GM21786 (cell line): ENCODE data around the gene TST.

Experiments
- ATAC-seq: cut with Tn5 transposase; IDR thresholded peaks from one replicate; pipeline ENCODE4 v1.9.1; 2021; ENCODE audit not compliant: unreplicated experiment

TST gene

DNA sequence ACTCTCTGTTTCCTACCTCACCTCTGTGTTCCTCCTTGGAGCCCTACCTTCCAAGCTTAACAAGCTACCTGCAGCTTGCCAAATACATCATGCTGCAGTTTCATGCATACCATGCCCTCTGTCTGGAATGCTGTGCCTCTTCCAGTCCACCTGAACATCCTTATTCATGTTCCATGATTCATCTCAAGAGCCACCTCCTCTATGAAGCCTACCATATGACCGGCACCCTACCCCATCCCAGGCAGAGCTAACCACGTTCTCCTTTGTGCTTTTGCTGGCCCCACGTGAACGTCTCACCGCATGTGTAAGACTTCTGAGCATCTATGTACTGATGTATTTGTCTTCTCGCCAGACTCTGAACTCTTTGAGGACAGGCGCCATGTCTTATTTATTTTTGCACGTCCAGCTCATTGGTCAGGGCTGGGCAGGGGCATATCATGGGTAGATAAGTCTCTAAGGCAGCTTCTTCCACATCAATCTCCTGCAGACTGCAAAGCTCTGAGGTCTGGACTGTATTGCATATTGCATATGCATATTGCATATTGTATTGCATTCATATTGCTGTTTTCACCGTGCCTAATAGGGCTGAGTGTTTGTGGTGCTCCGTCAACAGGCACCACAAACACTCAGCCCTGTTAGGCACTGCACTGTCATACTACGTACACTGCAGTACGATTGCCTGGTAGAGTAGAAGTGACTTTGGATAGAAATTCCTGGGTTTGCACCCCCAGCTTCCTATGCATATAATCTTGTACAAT, 31.0 kb downstream of the TST start:
- ATAC-seq: no peak

DNA sequence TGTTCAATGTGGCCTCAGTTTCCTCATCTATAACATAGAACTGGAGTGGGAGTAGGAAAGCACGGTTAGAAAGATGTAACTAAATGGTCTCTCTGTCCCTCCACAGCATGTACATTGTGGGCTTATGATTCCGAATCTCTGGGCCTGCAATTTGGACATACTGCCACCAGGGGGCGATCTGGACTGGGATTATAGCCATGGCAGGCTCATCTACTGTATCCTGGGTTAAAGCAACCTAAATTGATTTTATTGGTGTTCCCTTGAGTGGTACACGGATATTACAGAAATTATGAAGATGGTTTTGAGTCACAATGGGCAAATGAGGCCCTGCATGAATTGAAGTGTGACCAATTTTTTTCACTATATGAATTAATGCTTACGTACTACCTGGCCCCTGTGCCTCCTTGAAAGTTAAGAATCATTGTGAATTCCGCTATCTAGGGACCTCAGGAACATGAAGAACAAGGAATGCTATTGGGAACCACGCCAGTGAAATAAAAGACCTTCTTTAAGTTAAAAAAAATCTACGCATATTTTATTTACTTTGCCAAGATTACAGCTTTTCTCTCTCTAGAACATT, 32.9 kb downstream of the TST start:
- no peak for ATAC-seq

DNA sequence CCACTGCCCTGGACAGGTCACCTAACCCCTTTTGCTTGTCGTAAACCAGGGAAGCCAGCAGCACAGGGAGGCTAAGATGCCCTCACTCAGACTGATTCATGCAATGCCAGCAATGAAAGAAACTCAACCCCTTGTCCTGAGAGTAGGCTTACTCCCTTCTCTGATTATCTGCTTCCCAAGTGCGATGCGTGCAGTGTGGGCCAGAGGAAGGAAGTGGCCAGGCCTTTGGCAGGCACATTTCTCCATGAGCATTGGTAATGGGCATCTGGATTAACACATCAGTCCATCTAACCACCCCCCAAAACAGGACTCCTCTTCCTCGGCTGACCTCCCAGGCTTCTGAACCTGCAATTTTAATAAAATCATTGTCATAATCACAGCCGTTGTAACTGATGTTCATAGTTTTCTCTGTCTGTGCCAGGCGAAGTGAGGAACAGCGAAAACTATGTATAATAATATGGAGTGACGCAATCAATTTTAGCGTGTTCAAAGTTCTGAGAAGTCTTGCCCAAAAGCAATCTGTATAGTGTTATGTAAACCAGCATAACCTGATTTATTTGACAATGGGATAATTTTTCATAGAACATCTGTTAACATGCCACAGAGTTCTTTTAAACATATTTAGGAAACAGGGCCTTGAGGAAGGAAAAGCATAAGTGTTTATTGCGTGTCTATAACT, 33.9 kb downstream of the TST start:
- ATAC-seq: no peak

DNA sequence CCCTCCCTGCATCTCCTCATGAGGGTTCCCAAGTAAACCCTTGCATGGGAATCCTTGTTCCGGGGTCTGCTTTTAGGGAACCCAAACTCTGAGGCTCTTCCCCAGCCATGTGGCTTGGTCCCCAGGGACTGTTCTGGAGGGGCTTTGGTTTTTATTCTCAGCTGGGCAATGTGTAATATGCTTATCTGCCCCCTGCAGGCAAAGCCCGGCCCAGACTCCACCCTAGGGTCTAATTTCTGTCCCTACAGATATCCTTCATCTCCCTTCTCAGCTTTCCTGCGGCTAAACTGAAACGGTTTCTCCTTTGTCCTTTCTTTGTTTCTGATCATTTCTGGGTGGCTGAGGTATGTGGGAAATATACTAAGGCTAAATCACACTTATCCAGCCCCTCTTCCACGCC, 37.1 kb downstream of the TST start:
- no peak for ATAC-seq

DNA sequence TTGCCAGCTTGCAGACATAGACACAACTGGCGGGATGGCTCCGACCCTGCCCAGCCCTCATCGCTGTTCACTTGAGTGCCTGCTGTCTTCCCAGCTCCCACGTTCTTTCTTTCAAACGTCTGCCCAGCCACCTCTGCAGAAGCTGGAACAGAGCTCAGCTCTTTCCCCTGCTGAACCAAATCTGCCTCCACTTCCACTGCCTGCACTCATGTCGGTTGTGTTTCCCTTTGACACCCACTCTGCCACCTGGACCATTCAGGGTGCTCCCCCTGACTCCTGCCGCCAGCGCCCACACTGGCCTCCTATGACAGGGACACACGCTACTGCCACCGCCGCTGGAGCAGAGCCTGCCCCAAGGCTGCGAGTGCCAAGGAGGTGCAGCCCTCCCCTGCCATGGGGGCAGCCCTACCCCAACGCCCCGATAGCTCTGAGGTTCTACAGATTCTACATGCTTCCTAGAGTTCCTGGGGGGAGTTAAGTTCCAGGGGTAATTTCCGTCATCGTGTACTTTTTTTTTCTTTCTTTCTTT, 37.9 kb downstream of the TST start:
- ATAC-seq: no peak

DNA sequence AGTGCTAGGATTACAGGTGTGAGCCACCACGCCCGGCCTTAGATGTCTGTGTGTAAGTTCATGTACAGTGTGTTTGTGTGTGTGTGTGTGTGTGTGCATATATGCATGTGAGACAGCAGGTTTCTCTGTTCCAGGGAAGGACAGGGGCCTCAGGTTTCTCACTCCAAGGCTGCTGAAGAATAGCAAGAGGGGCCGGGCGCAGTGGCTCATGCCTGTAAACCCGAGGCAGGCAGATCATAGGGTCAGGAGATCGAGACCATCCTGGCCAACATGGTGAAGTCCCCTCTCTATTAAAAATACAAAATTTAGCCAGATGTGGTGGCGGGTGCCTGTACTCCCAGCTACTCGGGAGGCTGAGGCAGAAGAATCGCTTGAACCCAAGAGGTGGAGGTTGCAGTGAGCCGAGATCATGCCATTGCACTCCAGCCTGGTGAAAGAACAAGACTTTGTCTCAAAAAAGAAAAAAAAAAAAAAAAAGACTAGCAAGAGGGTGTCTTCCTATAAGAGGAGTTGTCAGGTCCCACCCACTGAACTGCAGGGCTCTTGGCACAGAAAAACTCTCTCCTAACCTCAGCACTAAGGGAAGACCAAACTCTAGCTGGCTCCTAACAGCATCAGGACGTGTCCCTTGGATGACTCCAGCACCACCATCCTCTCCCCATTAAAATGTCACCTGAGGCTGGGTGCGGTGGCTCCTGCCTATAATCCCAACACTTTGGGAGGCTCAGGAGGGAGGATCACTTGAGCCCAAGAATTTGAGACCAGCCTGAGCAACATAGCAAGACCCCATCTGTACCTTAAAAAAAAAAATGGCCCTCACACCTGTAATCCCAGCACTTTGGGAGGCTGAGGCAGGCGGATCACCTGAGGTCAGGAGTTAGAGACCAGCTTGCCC, 40.0 kb downstream of the TST start:
- ATAC-seq: no peak

DNA sequence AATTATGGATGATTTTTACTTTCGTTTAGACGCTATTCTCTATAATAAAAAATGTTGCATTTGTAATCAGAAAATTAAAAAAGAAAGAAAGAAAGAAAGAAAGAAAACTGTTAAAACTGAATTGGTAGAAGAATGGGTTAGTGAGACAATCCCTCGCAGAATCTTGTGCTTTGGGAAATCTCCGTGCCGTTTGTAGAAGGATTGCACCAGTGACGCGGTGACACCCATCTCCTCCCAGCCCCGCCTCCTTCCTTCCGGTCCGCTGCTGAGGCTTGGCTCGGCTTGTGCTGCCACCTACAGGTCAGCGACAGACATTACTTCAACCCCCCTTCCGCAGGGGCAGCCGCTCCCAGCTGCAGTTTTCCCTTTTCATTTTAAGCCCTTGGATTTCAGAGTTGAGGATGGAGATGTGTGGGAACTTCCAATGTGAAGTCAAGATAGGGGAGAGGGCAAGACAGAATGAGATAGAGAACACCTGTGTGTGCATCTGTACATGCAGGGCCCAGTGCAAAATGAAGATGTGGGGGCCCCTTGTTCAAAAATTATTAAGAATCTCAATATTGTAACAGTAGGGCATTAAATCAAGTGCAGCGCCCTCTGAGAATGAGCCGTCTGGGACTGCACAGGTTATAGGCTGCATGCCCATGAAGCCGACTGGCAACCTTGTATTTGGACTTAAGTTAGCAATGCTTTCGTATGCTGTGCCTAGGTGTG, 41.1 kb downstream of the TST start:
- ATAC-seq: no peak

DNA sequence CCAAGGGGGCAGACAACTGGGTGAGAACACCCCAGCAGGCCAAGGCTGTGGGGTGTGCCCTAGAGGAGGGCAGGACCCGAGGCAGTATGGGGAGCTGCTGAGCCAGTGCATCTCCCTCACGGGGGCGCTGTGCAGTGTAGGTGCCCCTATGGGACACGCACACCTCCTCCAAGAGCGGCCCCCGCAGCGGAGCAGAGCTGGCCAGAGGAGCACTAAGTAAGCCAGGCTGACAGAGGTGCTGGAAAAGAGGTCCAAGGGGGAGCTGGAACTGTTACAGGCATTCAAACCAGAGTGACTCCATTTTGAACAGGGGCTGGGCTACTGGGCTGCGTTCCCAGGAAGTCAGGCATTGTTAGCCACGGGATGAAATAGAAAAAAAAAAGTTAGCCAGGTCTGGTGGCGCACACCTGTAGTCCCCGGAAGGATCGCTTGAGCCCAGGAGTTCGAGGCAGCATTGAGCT, 41.8 kb downstream of the TST start:
- ATAC-seq: no peak

DNA sequence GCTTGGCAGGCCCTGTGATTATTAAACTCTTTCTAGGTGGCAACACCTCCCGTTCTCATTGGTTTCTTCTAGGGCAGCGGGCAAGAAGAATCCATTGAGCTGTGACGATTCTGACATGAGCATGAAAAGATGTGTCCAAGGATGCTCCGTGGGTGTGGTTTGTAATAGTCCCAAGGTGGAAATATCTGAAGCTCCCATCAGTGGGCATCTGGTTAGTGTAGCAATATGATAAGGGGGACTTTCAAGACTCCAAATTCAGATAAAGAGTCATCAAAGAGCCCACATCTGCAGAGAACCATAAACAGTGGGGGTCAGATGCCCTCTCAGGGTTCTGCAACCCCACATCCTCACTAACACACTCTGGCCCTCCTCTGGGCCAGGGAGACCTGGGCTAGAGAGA, 42.6 kb downstream of the TST start:
- ATAC-seq: no peak

DNA sequence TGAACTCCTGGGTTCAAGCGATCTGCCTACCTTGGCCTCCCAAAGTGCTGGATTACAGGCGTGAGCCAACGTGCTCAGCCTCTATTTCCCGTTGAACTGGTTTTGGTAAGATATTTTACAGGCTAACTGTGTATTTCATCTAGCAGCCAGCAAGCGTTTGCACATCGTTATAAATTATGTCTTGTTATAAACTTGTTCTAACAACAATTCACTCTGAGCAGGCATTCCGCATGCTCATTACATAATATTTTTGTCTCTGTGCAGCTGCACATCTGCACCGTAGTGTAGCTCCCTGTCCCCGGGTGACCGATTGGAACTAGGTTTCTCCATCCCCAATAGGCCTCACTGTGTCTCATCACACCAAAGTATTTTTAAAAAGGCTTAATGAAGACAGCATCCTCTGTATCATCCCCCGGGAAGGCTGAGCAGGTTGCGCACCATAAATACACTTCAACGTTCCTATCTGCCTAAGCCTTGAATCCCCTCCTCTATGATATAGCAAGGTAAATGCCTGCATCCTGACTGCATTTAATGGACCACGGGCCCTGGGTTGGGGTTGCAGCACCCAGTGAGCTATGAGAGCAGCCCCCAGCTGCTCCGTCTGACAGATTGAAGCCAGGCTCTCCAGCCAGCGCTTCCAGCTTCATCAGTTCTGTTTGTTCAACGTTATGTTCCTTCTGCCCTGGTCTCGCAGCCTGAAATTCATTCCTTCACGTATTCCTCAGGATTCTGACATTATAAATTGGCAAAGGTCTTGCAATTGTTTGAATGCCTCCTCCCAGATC, 47.7 kb downstream of the TST start:
- ATAC-seq: no peak

DNA sequence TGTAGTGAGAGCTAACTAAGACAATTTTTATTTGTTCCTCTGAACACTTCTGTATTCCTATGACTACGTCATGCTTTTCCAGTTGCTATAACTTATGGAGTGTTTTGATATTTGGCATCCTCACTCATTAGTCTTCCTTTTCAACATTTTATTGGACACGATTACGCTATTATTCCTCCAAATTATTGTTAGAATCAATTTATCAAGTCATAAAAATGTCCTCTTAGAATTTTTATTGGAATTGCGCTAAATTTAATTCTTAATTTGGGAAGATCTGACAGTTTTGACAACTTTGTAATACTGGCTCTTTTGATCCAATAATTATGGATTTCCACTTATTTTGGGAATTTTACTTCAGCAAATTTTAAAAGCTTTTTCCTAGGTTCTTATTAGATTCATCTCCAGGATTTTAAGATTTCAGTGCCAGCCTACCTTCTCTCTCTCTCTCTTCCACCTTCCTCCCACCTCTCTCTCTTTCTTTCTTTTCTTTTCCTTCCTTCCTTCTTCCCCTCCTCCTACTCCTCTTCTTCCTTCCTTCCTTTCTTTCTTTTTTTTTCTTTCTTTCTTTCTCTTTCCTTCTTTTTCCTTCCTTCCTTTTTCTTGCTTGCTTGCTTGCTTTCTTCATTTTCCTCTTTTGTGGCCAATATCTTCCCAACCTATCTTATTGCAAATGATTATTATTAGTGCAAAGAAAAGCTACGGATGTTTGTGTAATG, 50.8 kb downstream of the TST start:
- no peak for ATAC-seq

DNA sequence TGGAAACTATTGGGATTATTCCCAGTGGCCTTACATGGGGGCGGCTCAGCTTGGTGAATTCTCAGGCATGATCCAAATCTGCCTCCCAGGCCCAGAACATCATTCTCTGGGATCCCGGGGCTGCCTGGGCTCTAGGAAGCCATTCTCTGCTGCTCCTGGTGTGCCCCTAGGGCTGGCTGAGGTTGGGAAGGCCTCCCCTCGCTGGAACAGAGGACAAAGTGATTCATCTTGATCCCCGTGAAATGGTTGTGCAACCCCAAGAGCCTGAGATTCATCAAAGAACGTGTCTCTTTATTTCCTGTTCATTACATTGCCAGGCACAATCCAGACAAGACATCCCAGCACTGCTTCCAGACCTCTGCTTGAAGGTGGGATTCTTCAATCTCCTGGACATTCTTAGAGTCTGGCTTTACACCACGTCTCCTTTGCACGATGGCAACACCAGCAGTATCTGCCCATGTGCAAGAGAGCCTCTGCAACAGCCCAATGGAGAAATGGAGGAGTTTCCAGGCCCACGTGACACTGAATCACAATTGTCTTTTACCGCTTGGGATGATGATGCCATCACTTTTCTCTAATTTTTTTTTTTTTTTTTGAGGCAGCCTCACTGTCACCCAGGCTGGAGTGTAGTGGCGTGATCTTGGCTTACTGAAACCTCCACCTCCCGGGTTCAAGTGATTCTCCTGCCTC, 52.3 kb downstream of the TST start:
- ATAC-seq: no peak

DNA sequence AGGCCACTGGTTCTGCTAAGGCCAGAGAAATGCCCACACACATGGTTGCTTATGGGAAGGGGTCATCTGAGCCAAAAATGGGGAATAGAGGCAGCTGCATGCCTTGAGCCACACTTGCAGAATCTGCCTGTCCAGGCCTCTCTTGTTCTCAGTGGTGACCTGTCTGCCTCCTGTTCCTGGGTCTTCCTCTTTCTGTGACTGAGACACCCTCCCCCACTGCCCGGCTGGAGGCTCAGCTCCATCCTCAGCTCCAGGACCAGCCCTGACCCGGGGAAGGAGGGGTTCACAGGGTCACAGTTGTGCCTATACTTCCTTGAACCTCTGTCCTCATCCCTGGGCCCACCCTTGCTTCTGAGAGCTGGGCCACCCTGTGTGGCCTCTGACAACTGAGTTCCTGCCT, 53.6 kb downstream of the TST start:
- ATAC-seq: no peak

DNA sequence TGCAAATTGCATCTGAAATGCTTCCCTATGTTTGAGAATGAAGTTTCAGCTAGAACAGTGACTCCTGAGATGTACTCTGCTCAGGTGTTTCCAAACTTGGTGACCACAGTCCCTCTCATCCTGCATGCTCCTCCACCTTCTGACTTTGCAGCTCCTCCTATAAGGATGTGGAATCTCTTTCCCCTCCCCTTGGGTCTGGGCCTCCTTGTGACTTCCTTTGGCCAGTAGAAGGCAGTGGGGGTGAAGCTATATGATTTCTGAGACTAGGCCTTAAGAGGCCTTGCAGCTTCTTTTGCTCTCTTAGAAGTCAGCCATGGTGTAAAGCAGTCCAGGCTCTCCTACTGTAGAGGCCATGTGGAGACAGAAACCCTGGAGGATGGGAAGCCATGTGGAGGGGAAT, 55.1 kb downstream of the TST start:
- no peak for ATAC-seq

DNA sequence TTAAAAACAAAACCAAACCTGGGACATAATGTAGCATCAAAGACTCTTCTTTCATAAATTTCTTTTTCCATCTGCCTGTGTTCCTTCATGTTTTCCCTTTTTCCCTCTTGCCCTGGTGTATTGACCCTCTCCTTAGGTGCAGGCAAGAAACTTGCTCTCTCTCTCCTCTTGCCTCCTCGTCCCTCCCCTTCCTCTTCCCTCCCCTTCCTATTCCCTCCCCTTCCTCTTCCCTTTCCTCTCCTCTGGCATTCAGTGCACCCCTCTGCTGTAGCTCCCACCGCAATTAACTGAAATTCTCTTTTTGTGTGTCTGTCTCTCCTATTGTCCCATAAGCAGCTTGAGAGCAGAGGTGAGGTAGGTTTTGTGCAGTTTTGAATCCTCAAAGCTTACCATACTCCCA, 55.9 kb downstream of the TST start:
- ATAC-seq: no peak

DNA sequence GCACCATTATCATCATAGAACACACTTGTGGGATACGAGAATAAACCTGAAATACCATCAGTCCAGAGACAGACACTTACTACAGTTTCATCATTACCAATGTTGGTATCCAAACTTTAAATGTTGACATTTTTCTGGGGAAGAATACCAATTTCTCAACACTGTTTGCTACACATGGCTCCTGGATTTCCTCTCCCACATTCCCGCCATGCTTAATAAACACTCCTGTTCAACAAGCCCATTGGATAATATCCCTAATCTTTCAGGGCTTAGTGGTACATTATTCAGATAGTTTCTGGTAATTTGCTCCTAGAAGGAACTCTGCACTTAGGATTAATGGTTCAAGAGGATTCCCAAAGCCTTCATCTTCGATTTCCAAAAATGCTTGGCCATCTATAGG, 57.6 kb downstream of the TST start:
- no peak for ATAC-seq
